Astrocyte of the cerebellum (primary cell): Measurements from ENCODE around the gene AUH.

Experiments
- DNase-seq: peaks from one replicate; pipeline ENCODE4 v3.0.0-alpha.2; 2011; ENCODE audit warnings: low read depth
- H3K4me3 ChIP-seq: 2 replicates; pipeline ENCODE4 v1.5.1; 2011; ENCODE audit warnings: mild to moderate bottlenecking, low read depth, low read length, moderate library complexity
- in situ Hi-C: cut with HindIII; loops from 2 replicates; pipeline ENCODE4 v1.10.0; 2017; ENCODE audit warnings: low sequenced_read_pairs
- TF ChIP-seq, protein P1 (sequence below): IDR thresholded peaks from 2 replicates; pipeline ENCODE4 v1.5.1; 2012; ENCODE audit warnings: low read length, low read depth, moderate library complexity, mild to moderate bottlenecking; ENCODE audit errors: missing control alignments

The AUH gene

GRCh38 chr9:91279296-91280204 lies 82.2 kb downstream of the AUH start:
- TF ChIP-seq, protein P1, sequence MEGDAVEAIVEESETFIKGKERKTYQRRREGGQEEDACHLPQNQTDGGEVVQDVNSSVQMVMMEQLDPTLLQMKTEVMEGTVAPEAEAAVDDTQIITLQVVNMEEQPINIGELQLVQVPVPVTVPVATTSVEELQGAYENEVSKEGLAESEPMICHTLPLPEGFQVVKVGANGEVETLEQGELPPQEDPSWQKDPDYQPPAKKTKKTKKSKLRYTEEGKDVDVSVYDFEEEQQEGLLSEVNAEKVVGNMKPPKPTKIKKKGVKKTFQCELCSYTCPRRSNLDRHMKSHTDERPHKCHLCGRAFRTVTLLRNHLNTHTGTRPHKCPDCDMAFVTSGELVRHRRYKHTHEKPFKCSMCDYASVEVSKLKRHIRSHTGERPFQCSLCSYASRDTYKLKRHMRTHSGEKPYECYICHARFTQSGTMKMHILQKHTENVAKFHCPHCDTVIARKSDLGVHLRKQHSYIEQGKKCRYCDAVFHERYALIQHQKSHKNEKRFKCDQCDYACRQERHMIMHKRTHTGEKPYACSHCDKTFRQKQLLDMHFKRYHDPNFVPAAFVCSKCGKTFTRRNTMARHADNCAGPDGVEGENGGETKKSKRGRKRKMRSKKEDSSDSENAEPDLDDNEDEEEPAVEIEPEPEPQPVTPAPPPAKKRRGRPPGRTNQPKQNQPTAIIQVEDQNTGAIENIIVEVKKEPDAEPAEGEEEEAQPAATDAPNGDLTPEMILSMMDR, result no peak
- no peak for DNase-seq
- no peak overlapping the region for H3K4me3 ChIP-seq
- in situ Hi-C loops, result no loop called here

DNA sequence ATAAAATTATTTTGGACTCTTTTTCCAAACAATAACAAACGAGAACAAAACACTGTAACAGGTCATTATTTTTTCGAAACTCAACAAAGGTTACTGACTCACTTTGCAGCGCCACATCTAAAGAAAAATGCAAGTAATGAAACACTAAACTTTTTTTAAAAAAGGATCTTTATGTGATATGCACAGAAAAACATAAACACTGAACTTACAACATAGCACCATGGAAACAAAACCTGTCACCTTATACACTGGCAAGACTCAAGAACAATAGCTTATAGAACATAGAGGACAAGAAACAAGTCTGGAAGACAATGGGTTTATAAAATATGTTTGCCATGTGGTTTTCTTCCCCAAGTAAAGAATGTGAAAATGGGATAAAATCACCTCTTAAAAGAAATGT lies 85.2 kb downstream of the AUH start:
- in situ Hi-C loops, result no loop called here
- H3K4me3 ChIP-seq, result no peak overlapping the region
- no peak for DNase-seq
- TF ChIP-seq, protein P1, result no peak

- no peak overlapping the region for H3K4me3 ChIP-seq
- DNase-seq, result no peak
- TF ChIP-seq, protein P1, result no peak
- in situ Hi-C loops, result no loop called here
Measured at GRCh38 chr9:91275655-91276054, 86.1 kb downstream of the AUH start.

DNA sequence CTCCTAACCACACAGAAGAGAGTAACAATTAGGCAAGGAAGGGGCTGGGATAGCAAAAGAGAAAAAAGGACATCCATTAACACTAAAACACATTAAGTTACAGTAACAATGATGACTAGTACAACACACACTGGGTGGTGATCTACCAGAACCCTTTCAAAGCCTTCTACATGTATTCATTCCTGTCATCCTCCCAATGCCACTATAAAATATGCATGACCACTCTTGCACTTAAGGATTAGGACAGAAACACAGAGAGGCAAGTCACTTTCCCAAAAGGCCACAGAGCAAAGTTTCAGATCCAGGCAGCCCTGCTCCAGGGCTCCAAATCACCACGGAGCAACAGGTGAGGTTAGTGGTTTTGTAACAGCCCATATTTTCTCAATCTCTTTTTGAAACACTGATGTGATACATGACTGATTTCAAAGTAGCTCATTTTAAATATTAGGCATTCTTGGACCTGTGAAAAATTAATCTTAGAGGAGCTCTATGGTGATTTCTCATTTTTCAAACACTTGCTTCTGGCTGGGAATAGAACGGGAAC lies 86.7 kb downstream of the AUH start:
- H3K4me3 ChIP-seq, result no peak overlapping the region
- no peak for DNase-seq
- in situ Hi-C loops, result no loop called here
- TF ChIP-seq, protein P1, result no peak

DNA sequence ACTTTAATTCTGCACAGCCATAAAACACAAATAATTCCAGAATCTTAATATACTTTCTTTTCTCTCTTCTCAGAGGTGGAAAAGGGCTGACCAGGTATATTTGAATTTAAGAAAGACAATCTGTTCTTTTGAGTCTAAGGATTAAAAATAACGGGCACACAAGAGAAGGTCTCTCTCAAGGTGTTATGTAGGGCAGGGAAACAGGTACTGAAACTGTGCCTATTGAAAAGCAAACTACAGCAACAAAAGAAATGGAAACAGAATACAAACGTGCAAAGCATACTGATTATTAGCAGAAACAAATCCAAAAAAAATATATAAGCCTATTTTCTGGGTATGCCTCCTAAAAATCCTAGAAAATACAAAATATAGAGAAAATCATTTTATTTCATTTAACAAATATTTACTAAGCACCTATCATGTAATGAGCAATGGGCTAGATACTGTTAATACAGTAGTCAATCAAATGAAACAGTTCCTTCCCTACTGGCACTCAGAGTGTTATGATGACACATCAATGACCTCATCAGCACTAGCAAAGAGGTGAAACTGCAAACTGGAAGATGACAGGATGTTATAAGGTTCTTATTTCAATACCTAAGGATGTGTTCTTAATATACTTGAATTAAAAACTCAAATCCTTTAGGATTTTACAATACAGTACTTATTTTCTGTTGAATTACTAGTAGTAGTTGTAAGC lies 87.7 kb downstream of the AUH start:
- H3K4me3 ChIP-seq, result no peak overlapping the region
- DNase-seq, result peak; percentile 13
- in situ Hi-C loops, result no loop called here
- TF ChIP-seq, protein P1, result no peak

DNA sequence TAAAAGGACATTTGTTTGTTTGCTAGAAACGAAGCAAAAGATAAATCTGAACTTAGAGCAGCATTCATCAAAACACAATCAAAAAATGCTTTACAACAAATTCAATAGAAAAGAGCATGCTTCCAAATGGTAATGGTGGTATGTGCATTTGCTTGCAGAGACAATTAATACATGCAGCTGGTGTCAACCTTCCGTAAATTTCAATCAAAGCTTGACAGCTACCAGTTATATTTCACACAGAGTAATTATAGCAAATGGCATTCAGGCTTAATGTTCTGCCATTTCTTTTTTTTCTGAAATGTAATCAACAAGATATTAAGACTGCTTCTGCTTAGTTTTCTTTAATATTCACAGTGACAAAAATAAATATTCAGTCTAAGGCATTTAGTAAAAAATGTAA lies 90.6 kb downstream of the AUH start:
- TF ChIP-seq, protein P1, result no peak
- H3K4me3 ChIP-seq, result no peak overlapping the region
- DNase-seq, result no peak
- in situ Hi-C loops, result no loop called here
